ENCODE results near the gene CPTP. TPM values are rescaled to one million over a fixed set of nuclear protein-coding genes. Genes with fewer than 3 reads are reported as not detected.

CPTP gene
- total RNA-seq (2014; rRNA removed; shearing (Covaris generic)) = 19.6 and 22.2 TPM in 2 replicates
- 37.6 and 39.8 TPM in 2 replicates for polyA plus RNA-seq (2015; cell fraction: cytosol; rRNA removed)
- polyA plus RNA-seq (2015; cell fraction: nucleus; rRNA removed) = 3.5 and 9.4 TPM in 2 replicates

DNA sequence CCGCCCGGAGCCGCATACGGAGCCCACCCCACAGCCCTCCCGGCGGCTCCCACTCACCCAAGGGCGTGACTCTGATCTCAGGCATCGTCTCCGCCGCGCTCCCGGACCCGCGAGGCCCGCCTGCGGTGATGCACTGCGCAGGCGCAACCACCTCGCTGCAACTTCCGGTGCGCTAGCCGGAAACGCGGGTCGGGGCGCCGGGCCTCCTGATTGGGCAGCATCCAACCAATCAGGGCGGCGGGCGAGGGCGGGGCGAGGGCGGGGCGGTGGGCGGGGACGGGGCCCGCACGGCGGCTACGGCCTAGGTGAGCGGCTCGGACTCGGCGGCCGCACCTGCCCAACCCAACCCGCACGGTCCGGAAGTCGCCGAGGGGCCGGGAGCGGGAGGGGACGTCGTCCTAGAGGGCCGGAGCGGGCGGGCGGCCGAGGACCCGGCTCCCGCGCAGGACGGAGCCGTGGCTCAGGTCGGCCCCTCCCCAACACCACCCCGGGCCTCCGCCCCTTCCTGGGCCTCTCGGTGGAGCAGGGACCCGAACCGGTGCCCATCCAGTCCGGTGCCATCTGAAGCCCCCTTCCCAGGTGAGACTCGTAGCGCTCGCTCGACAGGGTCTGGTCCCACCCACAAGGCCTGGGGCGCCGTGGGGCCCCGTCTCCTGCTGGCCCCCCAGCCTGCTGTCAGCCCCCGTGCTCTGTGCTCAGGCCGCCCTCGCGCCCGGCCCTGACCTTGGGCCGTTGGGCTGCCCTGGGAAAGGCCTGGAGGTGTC lies at the start of gene CPTP, which contains the start of gene INTS11:
TSS of gene CPTP (plus strand) at position 279 of the 764 bp plus-strand sequence. CDS start 2,109 bp downstream, outside the sequence.
TSS of gene INTS11 (minus strand) at position 137 of the 764 bp plus-strand sequence. CDS start at position 85, 52 bp downstream.
- DNase-seq (ENCODE audit: low read depth, low spot score) = peak; percentile 89
- in situ Hi-C loops (cut with HindIII; ENCODE audit: low pct_unique_long_range_greater_than_20kb, low sequenced_read_pairs) = no loop called here

DNA sequence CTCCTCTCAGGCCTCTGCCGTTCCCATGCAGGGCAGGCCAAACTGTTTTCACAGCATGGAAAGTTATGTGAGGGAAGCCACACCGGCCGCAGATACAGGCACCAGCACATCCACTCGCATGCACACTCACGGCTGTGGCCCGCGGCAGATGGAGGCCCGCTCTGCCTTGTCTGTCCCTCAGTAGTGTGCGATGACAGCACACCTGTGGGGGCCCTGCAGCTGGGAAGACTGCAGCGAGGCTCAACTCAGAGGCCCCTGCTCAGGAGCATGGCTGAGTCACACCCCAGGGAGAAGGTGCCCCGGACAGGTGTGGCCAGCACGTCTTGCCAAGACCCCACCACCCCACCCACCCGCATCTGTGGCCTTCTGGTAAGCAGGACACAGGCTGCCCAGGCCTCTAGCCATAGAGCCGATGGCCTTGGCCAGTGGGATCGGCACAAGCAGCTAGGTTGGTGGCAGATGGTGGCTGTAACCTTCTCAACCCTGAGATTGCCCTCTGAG lies 49.6 kb upstream of the CPTP start:
- in situ Hi-C loops (cut with HindIII; ENCODE audit: low pct_unique_long_range_greater_than_20kb, low sequenced_read_pairs) = no loop called here
- DNase-seq (ENCODE audit: low read depth, low spot score) = no peak

DNA sequence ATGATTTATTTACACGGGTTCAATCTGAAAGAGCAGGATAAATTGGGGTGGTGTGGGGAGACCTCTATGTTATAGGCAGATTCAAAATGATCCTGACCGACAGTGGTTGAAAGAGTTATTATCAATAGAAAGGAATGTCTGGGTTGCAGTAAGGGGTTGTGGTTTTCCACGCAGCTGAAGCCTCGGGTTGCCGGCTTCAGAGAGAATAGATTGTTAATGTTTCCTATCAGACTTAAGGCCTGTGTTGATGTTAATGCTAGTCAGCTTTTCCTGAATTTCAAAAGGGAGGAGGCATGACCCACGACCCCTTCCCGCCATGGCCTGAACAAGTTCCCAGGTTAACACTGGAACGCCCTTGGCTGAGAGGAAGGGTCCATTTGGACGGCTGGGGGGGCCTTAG lies 48.8 kb upstream of the CPTP start:
- DNase-seq (ENCODE audit: low read depth, low spot score) = no peak
- in situ Hi-C loops (cut with HindIII; ENCODE audit: low pct_unique_long_range_greater_than_20kb, low sequenced_read_pairs) = no loop called here

DNA sequence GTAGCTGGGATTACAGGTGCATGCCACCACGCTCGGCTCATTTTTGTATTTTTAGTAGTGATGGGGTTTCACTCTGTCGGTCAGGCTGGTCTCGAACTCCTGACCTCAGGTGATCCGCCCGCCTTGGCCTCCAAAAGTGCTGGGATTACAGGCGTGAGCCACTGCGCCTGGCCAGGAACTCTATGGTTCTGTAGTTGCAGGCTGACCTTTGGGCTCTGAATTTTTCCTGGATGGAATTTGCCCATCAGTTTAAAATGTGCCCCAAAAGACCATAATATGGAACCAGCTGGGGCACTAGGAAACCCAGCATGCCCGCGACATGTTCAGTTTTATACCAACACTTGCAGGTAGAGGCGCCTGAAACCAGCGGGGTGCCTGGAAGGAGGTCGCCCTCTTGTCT lies 46.0 kb upstream of the CPTP start:
- in situ Hi-C loops (cut with HindIII; ENCODE audit: low pct_unique_long_range_greater_than_20kb, low sequenced_read_pairs) = no loop called here
- DNase-seq (ENCODE audit: low read depth, low spot score) = no peak

DNA sequence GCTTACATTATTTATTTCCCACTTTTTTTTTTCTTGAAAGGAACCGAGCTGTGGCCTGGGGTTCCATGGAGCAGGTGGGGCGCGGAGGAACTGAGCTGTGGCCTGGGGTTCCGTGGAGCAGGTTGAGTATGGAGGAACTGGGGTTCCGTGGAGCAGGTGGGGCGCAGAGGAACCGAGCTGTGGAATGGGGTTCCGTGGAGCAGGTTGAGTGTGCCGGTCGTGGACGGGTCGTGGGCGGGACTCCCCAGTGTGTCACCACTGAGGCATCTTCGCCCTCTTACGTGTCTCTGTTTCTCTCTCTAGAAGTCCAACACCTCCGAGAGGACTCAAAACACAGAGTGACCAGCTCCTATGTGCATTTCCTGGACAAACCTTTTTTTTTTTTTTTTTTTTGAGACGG lies 45.6 kb upstream of the CPTP start:
- in situ Hi-C loops (cut with HindIII; ENCODE audit: low pct_unique_long_range_greater_than_20kb, low sequenced_read_pairs) = no loop called here
- DNase-seq (ENCODE audit: low read depth, low spot score) = no peak

DNA sequence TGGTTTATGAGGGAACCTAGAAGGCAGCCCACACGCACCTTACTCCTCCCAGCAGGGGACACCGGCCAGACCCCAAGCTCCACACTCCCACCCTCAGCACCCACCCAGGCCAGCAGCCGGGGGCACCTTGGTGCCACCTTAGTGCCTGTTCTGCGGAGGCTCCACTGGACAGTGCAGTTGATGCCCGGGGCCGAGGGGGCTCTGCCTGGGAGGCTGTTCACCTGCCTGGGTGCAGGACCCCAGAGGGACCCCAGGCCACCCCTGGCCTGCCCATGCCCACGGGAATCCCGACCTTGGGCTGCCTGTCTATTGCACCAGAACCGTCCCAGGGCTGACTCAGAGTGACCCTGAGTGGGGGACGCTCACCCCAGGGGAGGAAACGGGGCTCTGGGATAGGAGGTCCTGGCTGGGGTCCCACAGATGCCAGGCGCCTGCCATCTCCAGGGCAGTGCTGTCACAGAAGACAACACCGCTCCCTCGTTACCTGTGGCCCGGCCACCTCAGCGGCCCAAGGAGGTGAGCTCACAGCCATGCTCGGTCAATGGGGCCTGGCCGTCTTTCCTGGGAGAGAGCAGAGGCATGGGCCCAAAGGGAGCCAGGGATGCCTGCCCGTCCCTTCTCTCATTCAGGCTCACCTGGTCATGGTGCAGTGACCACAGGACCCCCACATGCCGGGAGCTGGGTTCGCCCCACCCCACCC lies 43.7 kb upstream of the CPTP start:
- in situ Hi-C loops (cut with HindIII; ENCODE audit: low pct_unique_long_range_greater_than_20kb, low sequenced_read_pairs) = no loop called here
- DNase-seq (ENCODE audit: low read depth, low spot score) = no peak

DNA sequence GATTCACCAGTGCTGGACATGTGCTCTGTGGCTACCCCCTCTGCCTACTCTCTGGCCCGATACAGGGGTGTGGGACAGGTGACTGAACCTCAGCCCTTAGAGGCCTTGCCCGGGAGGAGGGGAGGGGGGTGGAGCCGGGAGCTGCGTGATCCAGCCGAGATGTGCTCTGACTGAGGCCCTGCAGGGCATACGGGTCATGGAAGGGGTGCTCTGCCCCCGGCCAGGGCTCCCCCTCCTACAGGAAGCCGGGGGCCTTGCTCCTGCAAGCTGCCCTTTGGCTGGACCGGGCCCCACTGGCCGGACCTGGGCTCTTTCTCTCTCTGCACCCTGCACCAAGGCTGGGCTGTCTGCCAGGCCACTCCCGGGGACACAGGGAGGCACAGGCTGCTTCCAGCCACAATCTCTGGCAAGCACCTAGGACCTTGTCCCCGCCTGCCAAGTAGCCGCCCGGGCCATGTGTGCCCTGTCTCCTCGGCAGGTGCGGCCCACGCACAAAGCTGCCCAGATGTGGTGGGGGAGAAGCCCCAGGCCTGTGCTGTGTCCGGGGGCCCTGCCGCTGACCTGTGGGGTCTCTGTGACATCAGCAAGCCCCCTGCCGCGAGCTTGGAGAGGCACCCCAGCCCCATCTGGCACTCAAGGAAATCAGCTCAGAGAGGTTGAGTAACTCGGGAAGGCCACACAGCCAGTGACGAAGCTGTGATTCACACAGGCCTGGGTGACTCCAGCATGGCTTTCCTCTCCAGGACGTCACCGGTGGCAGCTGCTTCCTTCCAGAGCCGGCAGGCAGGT lies 42.9 kb upstream of the CPTP start:
- DNase-seq (ENCODE audit: low read depth, low spot score) = no peak
- in situ Hi-C loops (cut with HindIII; ENCODE audit: low pct_unique_long_range_greater_than_20kb, low sequenced_read_pairs) = no loop called here

DNA sequence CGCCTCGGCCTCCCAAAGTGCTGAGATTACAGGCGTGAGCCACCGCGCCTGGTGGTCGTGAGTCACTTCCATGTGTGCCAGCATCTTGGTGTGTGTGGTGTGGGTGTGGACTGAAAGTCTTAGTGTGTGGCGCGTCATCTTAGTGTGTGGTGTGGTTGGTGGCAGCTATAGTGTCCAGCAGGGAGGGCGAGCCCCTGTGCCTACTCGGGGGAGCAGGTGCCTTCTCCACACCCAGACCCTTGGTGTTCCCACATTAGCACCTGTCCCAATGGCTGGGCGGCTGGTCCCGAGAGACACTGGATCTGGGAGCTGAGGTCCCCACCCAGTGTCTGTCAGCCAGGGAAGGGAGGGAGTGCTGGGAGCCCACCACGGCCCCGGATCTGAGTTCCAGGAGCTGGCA lies 41.6 kb upstream of the CPTP start:
- DNase-seq (ENCODE audit: low read depth, low spot score) = no peak
- in situ Hi-C loops (cut with HindIII; ENCODE audit: low pct_unique_long_range_greater_than_20kb, low sequenced_read_pairs) = no loop called here

DNA sequence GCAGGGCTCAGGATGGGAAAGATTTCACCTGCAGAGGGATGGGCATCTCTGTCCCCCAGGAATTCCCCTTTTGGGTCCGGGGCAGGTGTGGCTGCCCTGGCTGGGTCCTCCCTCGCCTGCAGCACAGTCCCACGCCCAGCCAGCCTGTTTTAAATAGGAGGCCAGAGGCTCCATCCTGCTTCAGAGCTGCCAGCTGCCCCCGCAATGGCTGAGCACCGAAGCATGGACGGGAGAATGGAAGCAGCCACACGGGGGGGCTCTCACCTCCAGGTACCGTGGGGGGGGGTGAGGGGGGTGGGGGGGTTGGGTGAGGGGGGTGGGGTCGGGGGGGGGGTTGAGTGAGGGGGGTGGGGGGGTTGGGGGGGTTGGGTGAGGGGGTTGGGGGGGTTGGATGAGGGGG lies 40.8 kb upstream of the CPTP start:
- DNase-seq (ENCODE audit: low read depth, low spot score) = no peak
- in situ Hi-C loops (cut with HindIII; ENCODE audit: low pct_unique_long_range_greater_than_20kb, low sequenced_read_pairs) = no loop called here

DNA sequence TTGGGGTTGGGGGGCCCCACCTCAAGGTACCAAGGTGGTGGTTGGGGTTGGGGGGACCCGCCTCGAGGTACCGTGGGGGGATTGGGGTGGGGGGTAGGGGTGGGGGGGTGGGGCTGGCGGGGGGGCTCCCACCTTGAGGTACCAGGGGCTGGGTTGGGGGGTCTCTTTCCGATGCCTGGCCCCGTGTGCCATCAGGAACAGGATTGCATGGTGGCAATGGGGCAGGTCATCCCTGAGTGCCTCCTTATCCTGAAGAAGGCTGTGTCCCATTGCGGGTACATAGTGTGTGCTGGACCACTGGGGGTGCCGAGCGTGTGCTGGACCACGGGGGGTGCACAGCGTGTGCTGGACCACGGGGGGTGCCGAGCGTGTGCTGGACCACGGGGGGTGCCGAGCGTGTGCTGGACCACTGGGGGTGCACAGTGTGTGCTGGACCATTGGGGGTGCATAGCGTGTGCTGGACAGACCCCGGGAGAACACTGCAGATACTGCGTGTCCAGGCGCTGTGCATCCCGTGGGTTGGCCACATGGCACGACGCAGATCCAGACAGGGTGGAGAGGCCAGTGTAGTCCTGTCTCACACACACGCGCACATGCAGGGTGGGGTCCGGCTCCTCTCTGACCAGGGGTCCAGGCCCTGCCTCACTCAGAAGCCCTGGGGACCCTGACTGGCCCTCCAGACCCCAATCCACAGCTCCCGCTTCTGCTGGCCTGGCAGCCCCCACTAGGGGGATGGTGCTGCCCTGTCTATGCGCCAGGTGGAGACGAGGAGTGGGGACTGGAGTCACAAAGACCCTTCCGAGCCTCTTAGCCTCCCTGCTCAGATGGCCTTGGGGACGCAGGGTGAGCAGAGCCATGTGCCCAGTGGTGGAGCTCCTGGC lies 40.1 kb upstream of the CPTP start:
- no peak for DNase-seq (ENCODE audit: low read depth, low spot score)
- in situ Hi-C loops (cut with HindIII; ENCODE audit: low pct_unique_long_range_greater_than_20kb, low sequenced_read_pairs) = no loop called here

DNA sequence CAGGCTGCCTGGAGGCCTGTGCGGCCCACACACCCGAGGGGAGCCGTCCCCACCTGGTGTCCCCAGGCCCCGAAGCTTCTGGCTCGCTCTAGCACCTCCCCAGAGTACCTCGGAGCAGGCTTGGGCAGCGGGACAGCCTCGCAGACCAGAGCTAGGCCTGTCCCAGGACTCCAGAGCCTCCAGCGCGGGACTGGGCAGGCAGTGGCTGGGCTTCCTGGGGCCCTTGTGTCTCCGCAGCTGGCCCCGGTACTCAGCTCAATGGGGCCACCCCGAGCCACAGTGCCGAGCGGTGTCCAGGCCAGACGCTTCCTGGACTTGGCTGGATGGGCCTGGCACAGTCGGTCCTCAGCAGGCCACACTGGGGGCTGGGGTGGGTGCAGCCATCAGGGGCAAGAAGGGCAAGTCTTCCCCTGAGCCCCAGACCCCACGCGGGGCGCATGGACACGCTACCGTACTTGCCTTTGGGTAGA lies 39.5 kb upstream of the CPTP start:
- in situ Hi-C loops (cut with HindIII; ENCODE audit: low pct_unique_long_range_greater_than_20kb, low sequenced_read_pairs) = no loop called here
- no peak for DNase-seq (ENCODE audit: low read depth, low spot score)

DNA sequence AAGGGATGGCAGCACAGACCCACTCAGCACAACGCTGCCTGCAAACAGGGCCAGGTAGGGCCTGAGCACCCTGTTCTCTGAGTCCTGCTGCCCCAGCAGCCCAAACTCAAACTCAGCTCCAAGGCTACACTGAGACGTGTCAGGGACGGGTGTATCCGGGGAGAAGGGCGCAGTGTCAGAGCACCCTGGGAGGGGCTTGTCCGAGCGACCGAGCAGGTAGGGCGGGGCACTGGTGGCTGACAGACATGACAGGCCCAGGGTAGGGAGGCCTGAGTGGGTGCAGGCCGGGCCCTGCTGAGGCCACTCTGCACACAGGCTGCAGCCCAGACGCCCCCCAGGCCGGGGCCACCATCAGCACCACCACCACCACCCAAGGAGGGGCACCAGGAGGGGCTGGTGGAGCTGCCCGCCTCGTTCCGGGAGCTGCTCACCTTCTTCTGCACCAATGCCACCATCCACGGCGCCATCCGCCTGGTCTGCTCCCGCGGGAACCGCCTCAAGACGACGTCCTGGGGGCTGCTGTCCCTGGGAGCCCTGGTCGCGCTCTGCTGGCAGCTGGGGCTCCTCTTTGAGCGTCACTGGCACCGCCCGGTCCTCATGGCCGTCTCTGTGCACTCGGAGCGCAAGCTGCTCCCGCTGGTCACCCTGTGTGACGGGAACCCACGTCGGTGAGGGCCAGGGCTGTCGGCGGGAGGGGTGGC lies 38.8 kb upstream of the CPTP start:
- in situ Hi-C loops (cut with HindIII; ENCODE audit: low pct_unique_long_range_greater_than_20kb, low sequenced_read_pairs) = no loop called here
- DNase-seq (ENCODE audit: low read depth, low spot score) = no peak

DNA sequence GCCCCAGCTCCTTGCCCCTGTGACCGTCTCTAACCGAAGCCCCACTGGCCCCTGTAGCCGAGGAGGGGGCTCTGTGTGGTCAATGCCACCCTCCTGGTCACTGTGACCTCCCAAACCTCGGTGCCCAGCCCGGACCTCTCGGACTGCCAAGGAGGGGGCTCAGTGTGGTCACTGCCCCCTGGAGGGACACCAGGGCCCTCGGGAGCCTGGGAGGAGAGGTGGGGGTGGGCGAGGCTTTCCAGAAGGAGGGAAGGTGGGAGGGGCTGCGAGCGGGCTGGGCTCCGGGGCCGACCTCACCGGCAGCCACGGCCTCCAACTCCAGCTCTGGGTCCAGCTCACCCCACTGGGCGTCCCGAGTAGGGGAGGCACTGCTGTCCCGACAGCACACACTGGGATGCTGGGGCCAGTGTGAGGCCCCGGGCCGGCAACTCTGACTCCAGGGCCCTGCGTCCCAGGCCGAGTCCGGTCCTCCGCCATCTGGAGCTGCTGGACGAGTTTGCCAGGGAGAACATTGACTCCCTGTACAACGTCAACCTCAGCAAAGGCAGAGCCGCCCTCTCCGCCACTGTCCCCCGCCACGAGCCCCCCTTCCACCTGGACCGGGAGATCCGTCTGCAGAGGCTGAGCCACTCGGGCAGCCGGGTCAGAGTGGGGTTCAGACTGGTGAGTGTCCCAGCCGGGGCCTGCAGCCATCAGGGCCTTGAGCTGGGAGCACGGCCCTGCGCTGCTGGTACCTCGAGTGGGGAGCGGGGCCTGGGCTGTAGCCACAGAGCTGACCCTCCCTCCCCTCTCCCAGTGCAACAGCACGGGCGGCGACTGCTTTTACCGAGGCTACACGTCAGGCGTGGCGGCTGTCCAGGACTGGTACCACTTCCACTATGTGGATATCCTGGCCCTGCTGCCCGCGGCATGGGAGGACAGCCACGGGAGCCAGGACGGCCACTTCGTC lies 38.0 kb upstream of the CPTP start:
- DNase-seq (ENCODE audit: low read depth, low spot score) = no peak
- in situ Hi-C loops (cut with HindIII; ENCODE audit: low pct_unique_long_range_greater_than_20kb, low sequenced_read_pairs) = no loop called here

DNA sequence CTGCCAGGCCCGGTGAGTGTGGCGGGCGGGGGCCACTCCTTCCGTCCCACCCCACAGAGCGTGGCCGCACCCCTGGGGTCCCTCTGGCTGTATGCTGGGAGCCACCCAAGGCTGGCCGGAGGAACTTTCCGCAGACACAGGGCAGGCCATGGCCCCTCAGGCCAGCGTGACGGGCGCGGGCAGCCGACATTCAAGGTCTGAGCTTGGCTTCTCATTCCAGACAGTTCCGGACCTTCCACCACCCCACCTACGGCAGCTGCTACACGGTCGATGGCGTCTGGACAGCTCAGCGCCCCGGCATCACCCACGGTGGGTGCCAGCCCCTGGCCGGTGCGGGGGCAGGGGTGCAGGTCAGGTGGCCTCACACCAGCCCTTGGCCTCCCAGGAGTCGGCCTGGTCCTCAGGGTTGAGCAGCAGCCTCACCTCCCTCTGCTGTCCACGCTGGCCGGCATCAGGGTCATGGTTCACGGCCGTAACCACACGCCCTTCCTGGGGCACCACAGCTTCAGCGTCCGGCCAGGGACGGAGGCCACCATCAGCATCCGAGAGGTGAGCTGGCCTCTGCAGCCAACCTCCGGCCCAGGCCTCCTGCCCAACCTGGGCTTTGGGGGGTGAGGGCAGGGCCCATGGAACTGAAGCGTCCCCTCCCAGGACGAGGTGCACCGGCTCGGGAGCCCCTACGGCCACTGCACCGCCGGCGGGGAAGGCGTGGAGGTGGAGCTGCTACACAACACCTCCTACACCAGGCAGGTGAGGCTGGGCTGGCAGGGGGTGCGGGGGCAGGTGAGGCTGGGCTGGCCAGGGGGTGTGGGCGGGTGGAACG lies 37.1 kb upstream of the CPTP start:
- in situ Hi-C loops (cut with HindIII; ENCODE audit: low pct_unique_long_range_greater_than_20kb, low sequenced_read_pairs) = no loop called here
- DNase-seq (ENCODE audit: low read depth, low spot score) = no peak

All from SK-MEL-5 (cell line).